CD4-positive, alpha-beta T cell treated with Interferon gamma for 1 hour (primary cell): ENCODE measurements around the gene RECK.
"Not testable (repeated sequence)": the region's sequence is repeated elsewhere in the genome, so short reads cannot be mapped to it uniquely, and the experiment has no call there.

Source experiments
- DNase-seq: peaks from one replicate; pipeline ENCODE4 v3.0.0-alpha.2; 2020

Gene RECK

DNA sequence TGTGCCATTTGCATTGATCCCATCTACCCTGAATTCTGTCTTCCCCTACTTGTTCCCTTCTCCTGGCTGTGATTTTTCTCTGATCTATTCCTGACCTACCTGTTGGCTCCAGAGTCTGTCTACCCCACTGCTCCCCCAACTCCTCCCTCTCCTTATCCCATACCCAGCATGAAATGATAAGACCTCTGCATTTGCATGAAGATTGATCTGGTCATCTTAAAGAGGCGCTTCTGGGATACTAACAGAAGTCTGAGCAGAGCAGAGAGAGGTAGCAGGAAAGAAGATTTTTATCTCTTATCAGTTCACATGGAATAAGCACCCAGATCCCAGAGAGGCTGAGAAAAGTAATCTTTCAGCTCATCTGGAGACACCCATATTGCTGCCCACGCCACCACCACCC is 81.5 kb downstream of the RECK start:
- DNase-seq = no peak

- DNase-seq = no peak
Observed at GRCh38 chr9:36118706-36119105, 82.0 kb downstream of the RECK start.

DNA sequence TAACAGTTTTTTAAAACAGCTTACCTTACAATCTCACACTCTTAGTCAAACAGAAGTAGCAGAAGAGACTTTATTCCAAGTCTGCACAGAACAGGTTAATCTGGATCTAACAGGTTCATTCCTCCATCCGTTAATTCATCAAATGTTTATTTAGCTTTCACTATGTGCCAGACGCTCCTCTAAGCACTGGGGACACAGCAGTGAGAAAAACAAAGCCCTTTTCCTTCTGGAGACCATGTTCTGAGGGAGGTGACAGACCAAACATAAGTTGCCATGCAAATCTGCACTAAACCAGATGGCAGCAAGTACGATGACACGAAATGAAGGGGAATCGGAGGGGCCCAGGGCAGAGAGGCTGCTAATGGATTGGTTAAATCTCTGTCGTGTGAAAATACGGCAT is 82.8 kb downstream of the RECK start:
- no peak for DNase-seq

- no peak for DNase-seq
Observed at GRCh38 chr9:36120705-36121104, 84.0 kb downstream of the RECK start.

DNA sequence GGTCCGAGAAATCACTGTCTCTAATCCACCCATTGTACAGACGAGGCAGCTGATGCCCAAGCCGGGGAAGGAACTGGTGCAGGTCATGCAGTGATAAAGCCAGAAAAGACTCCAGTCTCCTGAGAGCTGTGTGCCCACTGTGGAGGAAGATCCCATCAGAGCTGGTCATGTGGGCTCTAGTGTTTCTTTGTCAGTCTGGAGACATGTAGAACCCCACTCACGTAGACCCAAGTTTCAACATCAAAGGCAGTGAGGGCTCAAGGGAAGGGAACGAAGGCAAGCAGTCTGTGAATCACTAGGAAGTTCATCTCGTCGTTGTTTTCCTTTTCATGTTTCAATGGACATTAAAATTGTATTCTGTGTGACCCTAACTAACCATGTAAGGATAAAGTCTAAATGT is 85.3 kb downstream of the RECK start:
- DNase-seq = no peak

DNA sequence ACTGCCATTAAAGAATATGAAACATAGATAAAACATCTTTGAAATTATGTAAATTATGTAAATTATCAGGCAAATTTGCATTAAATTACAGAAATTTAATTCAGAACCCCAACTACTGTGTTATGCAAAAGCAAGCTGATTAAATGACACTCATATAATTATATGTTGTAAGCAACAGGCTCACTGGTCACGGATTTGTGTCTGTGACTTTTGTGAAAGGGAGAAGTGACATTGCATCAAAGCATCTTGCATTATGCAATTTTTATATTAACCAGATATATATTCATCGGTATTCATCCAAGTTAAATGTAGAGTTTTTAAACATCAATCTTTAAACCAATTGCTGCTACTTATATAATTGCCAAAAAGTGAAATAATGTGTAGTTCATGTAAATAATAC is 86.8 kb downstream of the RECK start:
- no peak for DNase-seq

DNA sequence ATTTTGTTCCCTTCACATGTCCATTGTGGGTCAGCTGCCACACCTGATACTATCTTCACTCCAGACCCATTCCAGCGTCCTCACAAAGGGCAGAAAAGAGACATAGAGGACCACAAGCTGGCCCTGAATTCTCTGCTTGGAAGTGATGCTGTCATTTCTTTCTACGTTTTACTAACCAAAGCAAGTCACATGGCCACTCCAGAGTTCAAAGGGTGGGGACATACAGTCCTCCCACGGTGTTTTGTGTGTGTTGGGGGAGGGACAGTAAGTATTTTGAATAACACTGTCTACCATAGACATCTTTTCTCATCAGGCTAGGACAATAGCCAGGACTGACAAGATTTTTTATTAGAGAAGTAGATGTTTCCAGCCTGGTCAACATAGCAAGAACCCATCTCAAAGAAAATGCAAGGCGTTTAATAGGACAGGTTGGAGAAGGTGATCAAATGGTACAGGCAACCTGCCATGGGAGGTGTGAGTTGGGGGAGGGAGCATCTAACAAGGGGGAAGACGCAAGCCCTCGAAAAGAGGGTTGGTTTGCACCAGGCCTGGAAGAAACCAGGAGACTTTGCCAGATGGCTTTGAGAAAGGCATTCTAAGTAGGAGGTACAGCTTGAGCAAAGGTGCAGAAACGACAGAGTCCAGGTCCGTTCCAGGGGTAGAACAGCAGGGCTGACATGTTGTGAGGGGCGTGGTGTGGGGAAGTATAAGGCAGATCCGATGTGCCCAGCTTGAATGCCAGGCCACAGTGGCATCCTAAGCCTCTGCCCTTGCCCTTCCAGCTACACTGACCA is 88.5 kb downstream of the RECK start:
- DNase-seq = no peak

DNA sequence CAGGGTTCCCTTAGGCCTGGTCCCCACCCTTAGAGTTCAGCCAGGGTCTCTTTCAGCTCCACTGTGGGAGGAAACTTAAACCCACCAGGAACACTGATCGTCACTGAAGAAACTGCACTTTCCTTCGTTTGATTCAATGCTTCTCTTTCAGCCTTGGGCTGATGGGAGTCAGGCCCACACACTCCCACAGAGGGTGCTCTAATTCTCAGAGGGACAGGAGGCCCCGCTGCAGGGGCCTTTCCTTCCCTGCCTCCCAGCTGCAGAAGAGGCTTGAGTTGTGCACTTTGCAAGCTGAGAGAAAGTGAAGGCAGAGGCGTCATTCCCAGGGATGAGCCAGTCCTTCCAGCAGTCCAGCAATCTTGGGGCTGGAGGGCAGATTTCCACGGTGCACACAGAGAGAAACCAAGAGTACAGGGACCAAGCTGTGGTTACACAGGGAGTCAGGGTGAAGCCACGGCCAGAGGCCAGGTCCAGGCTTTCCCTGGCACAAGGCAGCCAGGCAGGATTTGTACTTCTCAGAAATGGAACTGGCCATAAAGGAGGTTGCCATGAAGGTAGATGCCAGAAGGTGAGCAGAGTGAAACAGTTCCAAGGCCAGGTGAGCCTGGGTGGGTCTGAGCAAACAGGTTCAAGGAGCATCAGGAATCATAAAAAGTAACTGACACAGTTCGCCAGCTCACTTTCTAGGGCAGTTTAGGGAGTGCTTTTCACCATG is 89.5 kb downstream of the RECK start:
- DNase-seq = no peak

DNA sequence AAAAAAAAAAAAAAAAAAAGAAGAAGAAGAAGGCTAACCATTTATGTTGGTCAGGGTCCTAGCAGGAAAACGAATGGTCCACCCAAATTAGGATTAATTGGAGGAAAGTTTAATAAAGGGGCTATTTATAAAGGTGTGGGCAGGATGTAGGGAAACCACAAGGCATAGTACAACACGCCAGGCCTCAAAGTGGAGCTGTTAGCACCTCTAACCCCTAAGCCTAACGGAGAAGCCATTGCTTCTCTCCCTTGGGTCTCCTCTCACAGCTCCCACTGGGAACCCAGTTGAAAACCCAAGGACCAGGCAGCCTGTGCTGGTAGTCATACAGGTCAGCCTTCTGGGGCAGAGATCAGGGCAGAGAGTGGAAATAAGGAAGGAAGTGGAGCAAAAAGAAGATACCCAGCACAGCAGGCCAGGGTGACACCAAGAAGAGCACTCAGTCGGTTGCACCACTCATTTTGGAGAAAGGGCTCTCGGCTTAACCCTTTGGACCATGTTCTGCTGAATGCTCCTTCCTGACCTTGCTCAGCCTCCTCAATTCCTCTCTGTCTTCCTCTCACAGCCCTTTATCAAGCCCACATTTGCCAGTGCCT is 91.0 kb downstream of the RECK start:
- DNase-seq = peak; percentile 49

GRCh38 chr9:36128349-36128748 is 91.6 kb downstream of the RECK start:
- DNase-seq = no peak

DNA sequence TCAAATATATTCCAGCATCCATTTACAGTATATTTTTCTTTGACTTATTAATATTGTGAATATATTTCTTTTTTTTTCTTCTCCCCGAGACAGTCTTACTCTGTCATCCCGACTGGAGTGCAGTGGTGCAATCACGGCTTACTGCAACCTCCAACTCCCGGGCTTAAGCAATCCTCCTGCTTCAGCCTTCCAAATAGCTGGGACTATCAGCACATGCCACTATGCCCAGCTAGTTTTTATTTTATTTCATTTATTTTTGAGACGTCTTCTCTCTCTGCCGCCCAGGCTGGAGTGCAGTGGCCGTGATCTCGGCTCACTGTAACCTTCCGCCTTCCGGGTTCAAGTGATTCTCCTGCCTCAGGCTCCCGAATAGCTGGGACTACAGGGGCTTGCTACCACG is 92.4 kb downstream of the RECK start:
- no peak for DNase-seq

GRCh38 chr9:36131666-36132065 is 95.0 kb downstream of the RECK start:
- DNase-seq = not testable (repeated sequence)

GRCh38 chr9:36132086-36132485 is 95.4 kb downstream of the RECK start:
- no peak for DNase-seq

GRCh38 chr9:36134761-36135505 is 98.2 kb downstream of the RECK start:
- no peak for DNase-seq

GRCh38 chr9:36135741-36136271 is 99.1 kb downstream of the RECK start:
- DNase-seq = no peak

GRCh38 chr9:36136272-36136893 is 99.7 kb downstream of the RECK start, which contains the start of gene GLIPR2:
GLIPR2 (plus strand) TSS chr9:36136733; CDS start chr9:36136779, 46 bp downstream.
- peak; percentile 76 for DNase-seq

DNA sequence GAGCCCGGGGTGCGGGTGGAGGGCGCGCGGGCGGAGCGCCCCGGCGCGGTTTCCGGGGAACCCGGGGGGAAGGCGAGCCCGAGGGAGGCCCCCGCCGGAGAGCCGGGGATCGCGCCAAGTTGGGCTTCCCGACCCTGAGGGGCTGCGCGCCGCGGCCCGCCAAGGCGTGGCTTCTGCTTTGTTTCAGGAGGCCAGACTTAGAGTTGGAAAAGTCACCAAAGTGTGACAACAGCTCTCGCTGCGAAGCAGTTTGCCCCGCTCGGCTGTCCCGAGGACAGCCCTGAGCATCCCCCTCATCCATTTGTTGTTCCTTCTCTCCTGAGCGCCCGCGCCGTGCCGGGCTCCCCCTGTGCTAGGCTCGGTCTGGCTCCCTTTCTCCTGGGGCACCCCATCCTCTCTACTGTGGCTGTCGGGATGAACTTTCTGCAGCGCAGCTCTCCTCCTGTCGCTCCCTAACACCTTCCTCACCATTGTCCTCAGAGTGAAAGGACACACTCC is 100.2 kb downstream of the RECK start:
- DNase-seq = no peak

DNA sequence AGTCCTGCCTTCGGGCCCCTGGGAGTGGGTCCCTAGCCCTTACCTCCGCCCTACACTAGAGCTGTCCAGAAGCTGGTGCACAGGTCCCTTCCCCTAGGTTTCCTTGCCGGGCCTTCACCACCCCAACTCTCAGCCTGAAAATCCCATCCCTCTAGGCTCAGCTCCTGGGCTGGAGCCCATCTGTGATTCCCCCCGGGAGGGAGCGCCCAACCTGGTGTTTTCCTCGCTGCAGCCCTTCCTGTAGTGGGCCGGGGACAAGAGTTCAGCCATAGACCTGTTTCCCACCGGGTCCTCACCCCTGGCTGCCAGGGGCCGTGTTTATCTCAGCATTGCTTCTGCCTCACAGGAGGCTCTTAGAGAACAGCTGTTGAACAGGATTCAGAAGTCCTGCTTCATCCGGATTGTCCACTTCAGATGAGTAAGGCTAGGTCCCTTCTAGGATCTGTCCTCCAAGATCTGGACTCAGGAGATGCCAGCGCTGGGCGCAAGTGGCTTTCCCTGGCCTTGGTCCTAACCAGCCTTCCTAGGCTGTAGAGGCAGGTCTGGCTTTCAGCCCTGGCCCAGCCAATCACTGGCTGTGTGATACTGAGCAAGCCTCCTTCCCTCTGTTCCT is 100.8 kb downstream of the RECK start:
- no peak for DNase-seq

DNA sequence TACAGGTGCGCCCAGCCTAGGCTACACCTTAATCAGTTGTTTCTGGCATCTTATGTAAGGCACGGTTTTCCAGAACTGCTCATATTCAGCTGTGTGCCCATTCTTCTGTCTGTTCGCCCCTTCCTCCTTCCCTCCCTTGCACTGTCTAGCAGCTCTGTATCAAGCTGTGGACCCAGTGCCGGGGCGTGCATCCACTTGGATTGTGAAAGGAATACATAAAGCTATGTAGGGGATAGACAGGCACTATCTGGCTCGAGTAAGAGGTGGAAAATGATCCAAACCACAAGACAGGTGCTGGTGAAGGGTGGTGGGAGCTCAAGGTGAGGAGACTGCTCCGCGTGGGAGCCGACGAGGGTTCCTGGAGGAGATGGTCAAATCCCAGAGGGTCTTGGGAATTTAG is 101.8 kb downstream of the RECK start:
- no peak for DNase-seq

- DNase-seq = no peak
Observed at GRCh38 chr9:36138901-36139300, 102.2 kb downstream of the RECK start.
